OCI-LY7 (cell line): ENCODE results near the gene ETV1. TPM values are rescaled to one million over a fixed set of nuclear protein-coding genes. Genes with fewer than 3 reads are reported as not detected.

ENCODE experiments used
- BruUV-seq: library from RNA; stranded (reverse); fragments of 400-500 nt; replicated peaks from 2 replicates; lab custom pipeline; 2021; lab: Mats Ljungman, UMichigan
- CTCF ChIA-PET: fragments of 300-600 bp; sonication (Branson Sonifier 250); formaldehyde crosslinking; loops from one replicate; lab custom pipeline; 2022; ENCODE audit warnings: antibody characterized with exemption; ENCODE audit not compliant: unreplicated experiment; lab: Charles Lee
- POLR2A ChIA-PET: fragments of 300-600 bp; sonication (Branson Sonifier 250); formaldehyde crosslinking; loops from one replicate; lab custom pipeline; 2022; ENCODE audit warnings: antibody characterized with exemption; lab: Charles Lee
- DNase-seq: peaks from one replicate; pipeline ENCODE4 v3.0.0-alpha.2; 2015; ENCODE audit warnings: low spot score
- H2AFZ ChIP-seq: fragments of 200-600 bp; sonication (generic), shearing (Covaris generic); 2 replicates; pipeline ENCODE4 v1.6.1; 2014; ENCODE audit warnings: mild to moderate bottlenecking, antibody characterized with exemption, low read length, moderate library complexity
- H3K27ac ChIP-seq: fragments of 200-600 bp; sonication (generic); 2 replicates; pipeline ENCODE4 v1.5.1; 2014; ENCODE audit warnings: mixed run types, low read depth, mild to moderate bottlenecking, moderate library complexity, low read length, inconsistent platforms; ENCODE audit not compliant: poor library complexity, severe bottlenecking
- H3K36me3 ChIP-seq: fragments of 200-600 bp; sonication (generic); 2 replicates; pipeline ENCODE4 v1.6.1; 2014; ENCODE audit warnings: mild to moderate bottlenecking, antibody characterized with exemption, low read length, moderate library complexity, mixed read lengths; ENCODE audit not compliant: insufficient read depth
- H3K4me1 ChIP-seq: fragments of 200-600 bp; sonication (generic); 2 replicates; pipeline ENCODE4 v1.5.1; 2014; ENCODE audit warnings: mild to moderate bottlenecking, low read length; ENCODE audit not compliant: insufficient read depth, poor library complexity, severe bottlenecking
- H3K4me2 ChIP-seq: fragments of 200-600 bp; sonication (generic); 2 replicates; pipeline ENCODE4 v1.6.1; 2014; ENCODE audit warnings: mild to moderate bottlenecking, low read length
- H3K4me3 ChIP-seq: fragments of 200-600 bp; sonication (generic); 2 replicates; pipeline ENCODE4 v1.5.1; 2014; ENCODE audit warnings: mild to moderate bottlenecking, low read depth, low read length; ENCODE audit not compliant: poor library complexity, severe bottlenecking
- H3K79me2 ChIP-seq: fragments of 200-600 bp; sonication (generic); 2 replicates; pipeline ENCODE4 v1.6.1; 2016; ENCODE audit warnings: low read depth, mild to moderate bottlenecking, low read length, moderate library complexity, mixed read lengths; ENCODE audit not compliant: insufficient read depth
- H3K9me2 ChIP-seq: fragments of 200-600 bp; sonication (generic); 2 replicates; pipeline ENCODE4 v1.6.1; 2016; ENCODE audit warnings: mild to moderate bottlenecking, low read length, mixed read lengths; ENCODE audit not compliant: insufficient read depth
- H3K9me3 ChIP-seq: fragments of 200-600 bp; sonication (generic); 2 replicates; pipeline ENCODE4 v1.6.1; 2014; ENCODE audit warnings: mild to moderate bottlenecking, mixed run types, low read length, mixed read lengths
- H4K20me1 ChIP-seq: fragments of 200-600 bp; sonication (generic); 2 replicates; pipeline ENCODE4 v1.6.1; 2014; ENCODE audit warnings: mild to moderate bottlenecking, antibody characterized with exemption, low read length, moderate library complexity, mixed read lengths; ENCODE audit not compliant: insufficient read depth
- EZH2phosphoT487 ChIP-seq: fragments of 200-600 bp; sonication (generic); IDR thresholded peaks from 2 replicates; pipeline ENCODE4 v1.6.1; 2018; ENCODE audit warnings: low read depth, borderline replicate concordance, mild to moderate bottlenecking, mixed run types, antibody characterized with exemption, low read length, moderate library complexity, mixed read lengths
- intact Hi-C: fragments of 100-400 bp; cut with micrococcal nuclease; formaldehyde crosslinking; loops from one replicate; pipeline ENCODE4 v1.10.0; 2022; ENCODE audit not compliant: unreplicated experiment
- total RNA-seq, 2 experiments: library from RNA; depleted of rRNA in 1 of 2; stranded (reverse); fragments of >200 nt in 1 of 2; shearing (Covaris generic) in 1 of 2; gene quantifications; 2 replicates each; pipeline ENCODE4 v1.2.3, GENCODE V29; 2014 to 2022
- TF ChIP-seq, protein P1 (sequence below): fragments of 200-600 bp; sonication (generic); conservative IDR thresholded peaks from 2 replicates; pipeline ENCODE4 v1.5.1; 2014; ENCODE audit warnings: mild to moderate bottlenecking, antibody characterized with exemption, low read length, moderate library complexity, mixed read lengths

ETV1 gene
- total RNA-seq, 2 experiments from 2014 or later = not detected

DNA sequence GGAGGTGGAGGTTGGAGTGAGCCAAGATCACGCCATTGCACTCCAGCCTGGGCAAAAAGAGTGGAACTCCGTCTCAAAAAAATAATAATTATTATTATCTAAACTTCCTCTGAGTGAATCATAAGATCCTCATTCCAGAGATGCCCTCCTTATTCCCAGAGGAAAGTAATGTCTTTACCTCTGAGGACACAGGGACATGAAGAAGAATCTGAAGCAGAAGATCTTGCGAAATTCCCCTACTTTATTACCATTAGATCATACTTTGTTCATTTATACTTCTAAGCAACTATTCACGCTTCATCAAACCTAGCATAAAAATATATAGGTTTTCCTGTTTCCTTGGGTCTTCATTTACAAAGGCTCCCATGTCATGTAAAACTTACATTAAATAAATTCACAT lies 143.1 kb downstream of the ETV1 start:
- no peak overlapping the region for H2AFZ ChIP-seq
- no peak overlapping the region for H3K4me3 ChIP-seq
- POLR2A ChIA-PET = no interaction called here
- CTCF ChIA-PET = no interaction called here
- H3K79me2 ChIP-seq = no peaks in the 10 kb centered on the region
- H3K9me2 ChIP-seq = no peaks in the 10 kb centered on the region
- H3K9me3 ChIP-seq = no peaks in the 10 kb centered on the region
- H4K20me1 ChIP-seq = no peaks in the 10 kb centered on the region
- no peak overlapping the region for H3K4me2 ChIP-seq
- H3K27ac ChIP-seq = no peak overlapping the region
- H3K36me3 ChIP-seq = no peaks in the 10 kb centered on the region
- H3K4me1 ChIP-seq = no peaks in the 10 kb centered on the region
- no peak for DNase-seq
- no peak for TF ChIP-seq EZH2phosphoT487
- TF ChIP-seq, protein P1, sequence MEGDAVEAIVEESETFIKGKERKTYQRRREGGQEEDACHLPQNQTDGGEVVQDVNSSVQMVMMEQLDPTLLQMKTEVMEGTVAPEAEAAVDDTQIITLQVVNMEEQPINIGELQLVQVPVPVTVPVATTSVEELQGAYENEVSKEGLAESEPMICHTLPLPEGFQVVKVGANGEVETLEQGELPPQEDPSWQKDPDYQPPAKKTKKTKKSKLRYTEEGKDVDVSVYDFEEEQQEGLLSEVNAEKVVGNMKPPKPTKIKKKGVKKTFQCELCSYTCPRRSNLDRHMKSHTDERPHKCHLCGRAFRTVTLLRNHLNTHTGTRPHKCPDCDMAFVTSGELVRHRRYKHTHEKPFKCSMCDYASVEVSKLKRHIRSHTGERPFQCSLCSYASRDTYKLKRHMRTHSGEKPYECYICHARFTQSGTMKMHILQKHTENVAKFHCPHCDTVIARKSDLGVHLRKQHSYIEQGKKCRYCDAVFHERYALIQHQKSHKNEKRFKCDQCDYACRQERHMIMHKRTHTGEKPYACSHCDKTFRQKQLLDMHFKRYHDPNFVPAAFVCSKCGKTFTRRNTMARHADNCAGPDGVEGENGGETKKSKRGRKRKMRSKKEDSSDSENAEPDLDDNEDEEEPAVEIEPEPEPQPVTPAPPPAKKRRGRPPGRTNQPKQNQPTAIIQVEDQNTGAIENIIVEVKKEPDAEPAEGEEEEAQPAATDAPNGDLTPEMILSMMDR = no peak
- BruUV-seq = no TSS peak
- intact Hi-C loops = no loop called here

DNA sequence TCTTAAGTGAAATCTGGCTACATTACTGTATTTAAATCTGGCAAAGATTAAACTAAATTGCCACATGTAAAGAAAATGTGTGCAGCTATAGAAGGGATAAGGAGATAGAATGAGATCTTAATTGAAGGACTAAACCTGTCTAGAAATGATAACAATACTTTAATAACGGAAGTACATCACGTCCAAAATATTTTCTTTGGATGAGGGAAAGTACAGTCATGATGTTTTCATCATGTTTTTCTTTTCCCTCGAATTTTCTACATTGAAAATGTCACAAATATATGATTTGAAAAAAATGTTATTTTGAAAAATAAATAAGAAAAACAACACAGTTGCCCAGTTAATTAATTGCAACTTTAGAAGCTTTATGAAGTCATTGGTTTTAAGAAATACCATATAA lies 143.9 kb downstream of the ETV1 start:
- no peaks in the 10 kb centered on the region for H4K20me1 ChIP-seq
- H3K9me2 ChIP-seq = no peaks in the 10 kb centered on the region
- H3K4me3 ChIP-seq = no peak overlapping the region
- ChIA-PET CTCF (no interaction called here), POLR2A (no interaction called here)
- no peaks in the 10 kb centered on the region for H3K4me1 ChIP-seq
- no peak for DNase-seq
- H3K27ac ChIP-seq = no peak overlapping the region
- H2AFZ ChIP-seq = no peak overlapping the region
- BruUV-seq = no TSS peak
- H3K9me3 ChIP-seq = no peaks in the 10 kb centered on the region
- TF ChIP-seq, protein P1 = no peak
- no peak for TF ChIP-seq EZH2phosphoT487
- H3K4me2 ChIP-seq = no peak overlapping the region
- no peaks in the 10 kb centered on the region for H3K79me2 ChIP-seq
- no peaks in the 10 kb centered on the region for H3K36me3 ChIP-seq
- intact Hi-C loops = no loop called here

DNA sequence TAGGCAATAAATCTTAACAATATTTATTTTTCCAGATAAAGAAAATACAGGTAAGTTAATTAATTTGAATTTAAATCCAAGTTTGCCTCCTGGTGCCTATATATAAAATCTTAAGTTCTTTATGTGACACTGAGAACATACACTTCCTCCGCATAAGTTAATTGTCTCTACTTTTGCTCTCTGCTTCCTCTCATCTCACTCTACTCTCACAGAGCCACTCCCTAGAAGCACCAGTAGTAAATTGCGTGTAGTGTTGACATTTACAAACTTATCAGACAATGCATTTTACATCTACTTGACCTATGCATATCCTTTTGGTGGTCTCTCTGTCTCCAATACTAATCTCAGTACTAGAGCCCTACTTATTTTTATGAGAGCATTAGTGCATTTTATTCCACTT lies 144.5 kb downstream of the ETV1 start:
- H3K27ac ChIP-seq = no peak overlapping the region
- POLR2A ChIA-PET = no interaction called here
- H4K20me1 ChIP-seq = no peaks in the 10 kb centered on the region
- H3K4me3 ChIP-seq = no peak overlapping the region
- CTCF ChIA-PET = no interaction called here
- H3K79me2 ChIP-seq = no peaks in the 10 kb centered on the region
- H3K36me3 ChIP-seq = no peaks in the 10 kb centered on the region
- DNase-seq = no peak
- no peak overlapping the region for H3K4me2 ChIP-seq
- TF ChIP-seq, protein P1 = no peak
- no peak for TF ChIP-seq EZH2phosphoT487
- H2AFZ ChIP-seq = no peak overlapping the region
- no peaks in the 10 kb centered on the region for H3K9me2 ChIP-seq
- no TSS peak for BruUV-seq
- H3K9me3 ChIP-seq = no peaks in the 10 kb centered on the region
- no peaks in the 10 kb centered on the region for H3K4me1 ChIP-seq
- intact Hi-C loops = no loop called here
